Ascending aorta (tissue), 2 donors: ENCODE results near the gene CSNK1G1. TPM values are rescaled to one million over a fixed set of nuclear protein-coding genes. Genes with fewer than 3 reads are reported as not detected.

Experiments used
- DNase-seq, 2 donors: peaks; one replicate each; pipeline ENCODE4 v3.0.0-alpha.2; 2019; ENCODE audit warnings: low spot score in 2 of 2
- H3K27ac ChIP-seq, 2 donors: fragments of 200-600 bp; sonication (generic); one replicate each; pipeline ENCODE4 v1.5.1; 2016 to 2017; ENCODE audit warnings: mild to moderate bottlenecking in 1 of 2
- H3K27me3 ChIP-seq: fragments of 200-600 bp; sonication (generic); one replicate; pipeline ENCODE4 v1.5.1; 2017
- H3K36me3 ChIP-seq, 2 donors: fragments of 200-600 bp; sonication (generic); one replicate each; pipeline ENCODE4 v1.5.1; 2016
- H3K4me1 ChIP-seq, 2 donors: fragments of 200-600 bp; sonication (generic); one replicate each; pipeline ENCODE4 v1.5.1; 2016 to 2017; ENCODE audit warnings: mild to moderate bottlenecking in 1 of 2
- H3K4me3 ChIP-seq, 2 donors: fragments of 200-600 bp; sonication (generic); one replicate each; pipeline ENCODE4 v1.5.1; 2016 to 2017; ENCODE audit warnings: mild to moderate bottlenecking in 1 of 2
- H3K9me3 ChIP-seq, 2 donors: fragments of 200-600 bp; sonication (generic); one replicate each; pipeline ENCODE4 v1.5.1; 2016
- CTCF ChIP-seq, 3 experiments: fragments of 200-600 bp in 2 of 3; fragments of 450-650 bp in 1 of 3; sonication (generic) in 2 of 3; IDR thresholded peaks; one replicate each; pipeline ENCODE4 v1.5.1; 2016 to 2019; ENCODE audit warnings: antibody characterized with exemption in 3 of 3, mild to moderate bottlenecking in 1 of 3, moderate library complexity in 1 of 3
- intact Hi-C: fragments of 100-400 bp; cut with DNase I; formaldehyde crosslinking; loops from one replicate; pipeline ENCODE4 v1.15.1; 2023
- total RNA-seq: library from RNA; depleted of rRNA; stranded (reverse); fragments of >200 nt; gene quantifications from one replicate; pipeline ENCODE4 v1.1.0, GENCODE V29; 2016

CSNK1G1 gene
- total RNA-seq, 1 donor from 2014 or later = 12.9 TPM

GRCh38 chr15:64155802-64156651 lies 199.9 kb downstream of the CSNK1G1 start:
- intact Hi-C loops = no loop called here
- H3K27ac ChIP-seq = no peak overlapping the region
- TF ChIP-seq CTCF (IDR thresholded peaks at IDR 0.05) = no peak
- H3K36me3 ChIP-seq = peaks cover 64 to 71% of the 10 kb centered on the region in 2 donors
- H3K4me1 ChIP-seq = peaks cover 15 to 36% of the 10 kb centered on the region in 2 donors
- no peak overlapping the region for H3K4me3 ChIP-seq
- no peaks in the 10 kb centered on the region for H3K9me3 ChIP-seq
- DNase-seq = no peak
- peaks cover 15% of the 10 kb centered on the region for H3K27me3 ChIP-seq

- Histone ChIP-seq H3K4me3 (peak overlapping the region in 1 of 2 donors; percentile 32), H3K27me3 (peaks cover 17% of the 10 kb centered on the region), H3K36me3 (peaks cover 41 to 48% of the 10 kb centered on the region in 2 donors), H3K27ac (peak overlapping the region in 1 of 2 donors; percentile 9), H3K9me3 (no peaks in the 10 kb centered on the region), H3K4me1 (peaks cover 11 to 27% of the 10 kb centered on the region in 2 donors)
- peak; percentile 45 to 93 for DNase-seq
- peak; percentile 88 to 97 (median 96) for TF ChIP-seq CTCF (IDR thresholded peaks at IDR 0.05)
- intact Hi-C loops = no loop called here
Observed at GRCh38 chr15:64153480-64154367, 202.2 kb downstream of the CSNK1G1 start.

GRCh38 chr15:64152507-64153387 lies 203.2 kb downstream of the CSNK1G1 start:
- no peak for TF ChIP-seq CTCF (IDR thresholded peaks at IDR 0.05)
- H3K27me3 ChIP-seq = peaks cover 17% of the 10 kb centered on the region
- H3K4me3 ChIP-seq = peak overlapping the region; percentile 43 to 59
- H3K9me3 ChIP-seq = no peaks in the 10 kb centered on the region
- no peak overlapping the region for H3K27ac ChIP-seq
- no peak for DNase-seq
- peaks cover 11 to 26% of the 10 kb centered on the region in 2 donors for H3K4me1 ChIP-seq
- intact Hi-C loops = no loop called here
- peaks cover 31 to 39% of the 10 kb centered on the region in 2 donors for H3K36me3 ChIP-seq

- Histone ChIP-seq H3K36me3 (peaks cover 23 to 30% of the 10 kb centered on the region in 2 donors), H3K4me1 (peaks cover 11 to 26% of the 10 kb centered on the region in 2 donors), H3K4me3 (peak within 1 kb of the TSS; percentile 43 to 59), H3K27me3 (peaks cover 17% of the 10 kb centered on the region), H3K9me3 (no peaks in the 10 kb centered on the region), H3K27ac (no peak within 1 kb of the TSS)
- intact Hi-C loops = no loop called here
- no peak for DNase-seq
- no peak for TF ChIP-seq CTCF (IDR thresholded peaks at IDR 0.05)
Observed at GRCh38 chr15:64151727-64152506, 204.1 kb downstream of the CSNK1G1 start, which contains the start of gene SNX22. TSS of gene SNX22 (plus strand) at chr15:64151731. CDS start at chr15:64151776, 45 bp downstream.
